Measurements from ENCODE around the gene FLVCR2. TPM values are rescaled to one million over a fixed set of nuclear protein-coding genes. Genes with fewer than 3 reads are reported as not detected.

FLVCR2 gene
- total and polyA plus RNA-seq, 8 donors = 4.3 to 30.9 (median 7.9) TPM

DNA sequence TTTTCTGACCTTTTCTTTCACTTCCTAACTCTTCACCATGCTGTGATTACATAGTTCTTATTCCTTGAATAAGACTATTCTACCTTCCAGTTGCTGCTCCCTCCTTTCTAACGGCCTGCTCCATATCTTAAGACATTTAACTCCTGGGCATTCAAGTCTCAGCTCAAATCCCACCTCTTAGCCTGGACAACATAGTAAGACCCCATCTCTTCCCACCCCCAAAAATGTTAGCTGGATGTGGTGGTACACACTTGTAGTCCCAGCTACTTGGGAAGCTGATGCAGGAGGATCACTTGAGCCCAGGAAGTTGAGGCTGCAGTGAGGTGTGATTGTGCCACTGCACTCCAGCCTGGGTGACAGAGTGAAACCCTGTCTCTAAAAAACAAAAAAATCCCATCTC is 71.4 kb downstream of the FLVCR2 start:
- H3K27ac ChIP-seq = no peak overlapping the region

DNA sequence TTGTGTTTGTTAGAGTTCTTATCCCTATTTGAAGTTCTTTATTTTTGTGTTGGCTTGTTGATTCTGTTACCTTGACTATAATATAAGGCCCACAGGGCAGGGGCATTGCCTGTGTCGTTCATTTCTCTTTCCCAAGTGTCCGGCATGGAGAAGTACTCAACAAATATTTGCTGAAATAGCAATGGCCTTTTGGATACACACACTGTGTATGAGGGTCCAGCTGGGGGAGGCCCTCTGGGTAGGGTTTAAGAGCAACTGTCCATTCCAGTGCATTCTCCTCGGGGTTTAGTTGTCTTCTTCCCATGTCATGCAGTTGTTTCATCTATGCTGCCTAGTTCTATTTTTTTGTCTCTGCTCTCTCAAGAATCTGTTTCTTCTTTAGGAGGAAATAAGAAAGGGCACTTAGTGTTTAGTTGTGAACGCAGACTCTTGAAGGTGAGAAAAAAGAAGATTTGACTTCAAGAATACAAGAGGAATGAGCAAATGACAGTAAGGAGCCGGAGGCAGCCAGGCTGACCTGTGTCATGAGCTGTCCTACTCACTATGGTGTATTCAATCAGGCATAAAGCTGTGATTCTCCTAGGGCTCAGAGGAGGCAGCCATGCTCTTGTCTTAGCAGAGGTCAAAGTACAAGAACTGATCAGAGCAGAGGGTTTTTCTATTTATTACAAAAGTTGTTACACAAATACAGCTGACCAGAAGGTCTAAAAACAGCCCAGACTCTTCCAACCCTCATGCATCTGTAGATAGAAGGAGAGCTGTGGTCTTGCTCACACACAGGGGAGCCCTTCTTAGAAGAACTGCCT is 72.0 kb downstream of the FLVCR2 start:
- intact Hi-C loops (cut with DNase I) = no loop called here
- Histone ChIP-seq H3K27ac (no peak overlapping the region), H3K4me1 (peaks cover 16 to 26% of the 10 kb centered on the region in 2 donors), H3K9me3 (no peaks in the 10 kb centered on the region), H3K27me3 (no peaks in the 10 kb centered on the region), H3K36me3 (peaks cover 0 to 86% of the 10 kb centered on the region in 2 donors), H3K4me3 (no peak overlapping the region)
- no peak for DNase-seq
- peak; percentile 2 for ATAC-seq
- TF ChIP-seq, protein P1, sequence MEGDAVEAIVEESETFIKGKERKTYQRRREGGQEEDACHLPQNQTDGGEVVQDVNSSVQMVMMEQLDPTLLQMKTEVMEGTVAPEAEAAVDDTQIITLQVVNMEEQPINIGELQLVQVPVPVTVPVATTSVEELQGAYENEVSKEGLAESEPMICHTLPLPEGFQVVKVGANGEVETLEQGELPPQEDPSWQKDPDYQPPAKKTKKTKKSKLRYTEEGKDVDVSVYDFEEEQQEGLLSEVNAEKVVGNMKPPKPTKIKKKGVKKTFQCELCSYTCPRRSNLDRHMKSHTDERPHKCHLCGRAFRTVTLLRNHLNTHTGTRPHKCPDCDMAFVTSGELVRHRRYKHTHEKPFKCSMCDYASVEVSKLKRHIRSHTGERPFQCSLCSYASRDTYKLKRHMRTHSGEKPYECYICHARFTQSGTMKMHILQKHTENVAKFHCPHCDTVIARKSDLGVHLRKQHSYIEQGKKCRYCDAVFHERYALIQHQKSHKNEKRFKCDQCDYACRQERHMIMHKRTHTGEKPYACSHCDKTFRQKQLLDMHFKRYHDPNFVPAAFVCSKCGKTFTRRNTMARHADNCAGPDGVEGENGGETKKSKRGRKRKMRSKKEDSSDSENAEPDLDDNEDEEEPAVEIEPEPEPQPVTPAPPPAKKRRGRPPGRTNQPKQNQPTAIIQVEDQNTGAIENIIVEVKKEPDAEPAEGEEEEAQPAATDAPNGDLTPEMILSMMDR (IDR thresholded peaks at IDR 0.05) = no peak

More for the DNA sequence above, 71.4 kb downstream of the FLVCR2 start:
- Histone ChIP-seq H3K36me3 (peaks cover 0 to 80% of the 10 kb centered on the region in 2 donors), H3K4me1 (peaks cover 16 to 26% of the 10 kb centered on the region in 2 donors), H3K4me3 (no peak overlapping the region), H3K9me3 (no peaks in the 10 kb centered on the region), H3K27me3 (no peaks in the 10 kb centered on the region)
- TF ChIP-seq, protein P1 (IDR thresholded peaks at IDR 0.05) = no peak
- DNase-seq (no peak), ATAC-seq (no peak)
- intact Hi-C loops (cut with DNase I) = no loop called here

DNA sequence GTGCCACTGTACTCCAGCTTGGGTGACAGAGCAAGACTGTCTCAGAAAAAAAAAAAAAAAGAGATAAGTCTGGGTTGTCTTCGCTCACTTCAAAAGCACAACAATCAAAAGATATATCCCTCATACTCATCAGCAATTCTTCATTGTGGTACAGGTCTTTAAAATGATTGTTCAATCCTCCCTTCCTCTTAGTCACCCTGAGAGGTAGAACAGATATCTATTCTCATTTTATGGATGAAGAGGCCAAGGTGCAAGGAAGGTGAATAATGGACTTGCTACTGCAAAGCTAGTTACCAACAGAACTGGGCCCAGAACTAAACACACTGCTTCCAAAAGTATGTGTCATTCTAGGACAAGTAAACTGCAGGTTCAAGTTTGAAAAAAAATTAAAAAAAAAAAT is 75.1 kb downstream of the FLVCR2 start:
- H3K4me3 ChIP-seq = no peak overlapping the region
- H3K36me3 ChIP-seq = peaks cover 0 to 79% of the 10 kb centered on the region in 2 donors
- no peaks in the 10 kb centered on the region for H3K9me3 ChIP-seq
- no peaks in the 10 kb centered on the region for H3K27me3 ChIP-seq
- TF ChIP-seq, protein P1 (IDR thresholded peaks at IDR 0.05) = no peak
- H3K4me1 ChIP-seq = peaks cover 0 to 8% of the 10 kb centered on the region in 2 donors
- no peak for DNase-seq
- ATAC-seq = no peak
- intact Hi-C loops (cut with DNase I) = no loop called here
- no peak overlapping the region for H3K27ac ChIP-seq

DNA sequence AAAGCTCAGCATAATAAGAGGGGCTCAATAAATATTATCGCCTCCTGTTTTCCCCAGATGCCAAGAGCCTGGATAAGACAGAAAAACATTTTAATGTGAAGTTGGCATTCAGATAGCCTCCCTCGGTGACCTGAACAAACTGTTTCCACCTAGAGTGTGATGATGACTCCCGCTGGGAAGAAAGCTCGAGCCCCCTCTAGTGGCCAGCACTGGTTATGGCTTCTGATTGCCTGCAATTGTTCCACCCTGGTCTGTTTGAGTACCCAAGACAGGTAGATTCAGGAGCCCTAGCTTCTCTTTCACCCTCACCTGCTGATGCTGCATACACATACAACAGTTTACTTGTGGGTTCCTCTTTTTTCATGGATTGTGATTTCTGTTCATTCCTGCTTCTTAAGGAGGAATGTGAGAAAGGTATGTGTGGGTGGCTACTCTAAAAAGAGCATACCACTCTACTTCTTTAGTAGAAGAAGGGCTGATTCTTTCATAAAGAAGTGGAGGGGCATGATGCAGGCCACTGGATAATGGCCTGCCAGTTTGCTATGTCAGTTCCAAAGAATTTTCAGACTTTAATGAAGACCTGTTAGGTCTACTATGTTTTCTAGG is 75.8 kb downstream of the FLVCR2 start:
- H3K4me3 ChIP-seq = no peak overlapping the region
- no peaks in the 10 kb centered on the region for H3K27me3 ChIP-seq
- no peaks in the 10 kb centered on the region for H3K9me3 ChIP-seq
- DNase-seq (peak; percentile 46 to 86 (median 76)), ATAC-seq (peak; percentile 95)
- H3K36me3 ChIP-seq = peaks cover 0 to 73% of the 10 kb centered on the region in 2 donors
- no peak overlapping the region for H3K27ac ChIP-seq
- peaks cover 0 to 14% of the 10 kb centered on the region in 2 donors for H3K4me1 ChIP-seq
- TF ChIP-seq, protein P1 (IDR thresholded peaks at IDR 0.05) = peak; percentile 94 to 97
- intact Hi-C loops (cut with DNase I) = loop anchor here in 1 of 2 donors (2.0 kb wide), 1 partner anchor 77 kb away; no protein-coding TSS in a partner anchor

DNA sequence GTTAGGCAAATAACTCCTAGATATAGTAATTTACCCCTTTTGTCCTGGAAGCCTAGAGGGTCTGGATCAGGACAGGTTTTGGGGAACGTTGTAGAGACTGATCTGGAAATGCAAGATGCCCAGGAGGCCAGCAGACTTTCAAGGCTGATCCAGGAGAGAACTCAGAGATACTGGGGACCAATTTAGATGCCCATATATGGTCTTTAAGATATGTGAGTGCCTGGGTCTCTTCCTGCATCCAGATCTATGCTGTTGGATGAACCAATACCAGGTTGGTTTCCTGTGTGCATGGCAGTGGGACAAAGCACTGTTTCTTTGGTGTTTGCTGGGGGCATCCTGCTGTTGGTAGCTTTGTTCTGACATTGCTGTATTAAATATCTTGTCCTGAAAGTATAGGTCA is 76.8 kb downstream of the FLVCR2 start:
- H3K9me3 ChIP-seq = no peaks in the 10 kb centered on the region
- ATAC-seq = no peak
- no peaks in the 10 kb centered on the region for H3K27me3 ChIP-seq
- TF ChIP-seq, protein P1 (IDR thresholded peaks at IDR 0.05) = no peak
- intact Hi-C loops (cut with DNase I) = loop anchor here in 1 of 2 donors (2.0 kb wide), 1 partner anchor 78 kb away; no protein-coding TSS in a partner anchor
- H3K4me1 ChIP-seq = peaks cover 5 to 24% of the 10 kb centered on the region in 2 donors
- H3K36me3 ChIP-seq = peaks cover 0 to 63% of the 10 kb centered on the region in 2 donors
- H3K4me3 ChIP-seq = no peak overlapping the region
- H3K27ac ChIP-seq = no peak overlapping the region
- DNase-seq = no peak

All from left lung (tissue), 10 donors.